GM12872 (cell line): ENCODE measurements around the gene RPS28.

Source experiments
- TF ChIP-seq, protein P1 (sequence below): IDR thresholded peaks from 3 replicates; pipeline ENCODE4 v1.5.1; 2011; ENCODE audit warnings: low read depth, mild to moderate bottlenecking, low read length, moderate library complexity; ENCODE audit not compliant: insufficient read depth

The RPS28 gene

DNA sequence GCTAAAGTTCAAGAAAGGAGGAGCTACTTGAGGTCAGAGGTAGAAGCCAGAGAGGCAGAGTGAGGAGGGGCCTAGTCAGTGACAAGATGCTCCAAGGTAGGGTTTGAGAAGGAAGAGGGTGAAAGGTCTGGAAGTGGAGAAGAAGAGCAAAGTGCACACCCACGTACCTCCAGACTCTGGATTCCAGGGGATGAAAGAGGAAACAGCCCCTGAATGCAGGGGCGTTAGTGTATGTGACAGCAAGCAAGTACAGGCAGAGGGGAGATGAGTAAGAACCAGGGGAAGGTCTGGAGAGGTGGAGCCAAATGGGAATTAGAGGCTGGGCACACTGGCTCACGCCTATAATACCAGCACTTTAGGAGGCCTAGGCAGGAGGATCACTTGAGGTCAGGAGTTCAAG lies 8.7 kb downstream of the RPS28 start:
- TF ChIP-seq, protein P1, sequence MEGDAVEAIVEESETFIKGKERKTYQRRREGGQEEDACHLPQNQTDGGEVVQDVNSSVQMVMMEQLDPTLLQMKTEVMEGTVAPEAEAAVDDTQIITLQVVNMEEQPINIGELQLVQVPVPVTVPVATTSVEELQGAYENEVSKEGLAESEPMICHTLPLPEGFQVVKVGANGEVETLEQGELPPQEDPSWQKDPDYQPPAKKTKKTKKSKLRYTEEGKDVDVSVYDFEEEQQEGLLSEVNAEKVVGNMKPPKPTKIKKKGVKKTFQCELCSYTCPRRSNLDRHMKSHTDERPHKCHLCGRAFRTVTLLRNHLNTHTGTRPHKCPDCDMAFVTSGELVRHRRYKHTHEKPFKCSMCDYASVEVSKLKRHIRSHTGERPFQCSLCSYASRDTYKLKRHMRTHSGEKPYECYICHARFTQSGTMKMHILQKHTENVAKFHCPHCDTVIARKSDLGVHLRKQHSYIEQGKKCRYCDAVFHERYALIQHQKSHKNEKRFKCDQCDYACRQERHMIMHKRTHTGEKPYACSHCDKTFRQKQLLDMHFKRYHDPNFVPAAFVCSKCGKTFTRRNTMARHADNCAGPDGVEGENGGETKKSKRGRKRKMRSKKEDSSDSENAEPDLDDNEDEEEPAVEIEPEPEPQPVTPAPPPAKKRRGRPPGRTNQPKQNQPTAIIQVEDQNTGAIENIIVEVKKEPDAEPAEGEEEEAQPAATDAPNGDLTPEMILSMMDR: no peak

DNA sequence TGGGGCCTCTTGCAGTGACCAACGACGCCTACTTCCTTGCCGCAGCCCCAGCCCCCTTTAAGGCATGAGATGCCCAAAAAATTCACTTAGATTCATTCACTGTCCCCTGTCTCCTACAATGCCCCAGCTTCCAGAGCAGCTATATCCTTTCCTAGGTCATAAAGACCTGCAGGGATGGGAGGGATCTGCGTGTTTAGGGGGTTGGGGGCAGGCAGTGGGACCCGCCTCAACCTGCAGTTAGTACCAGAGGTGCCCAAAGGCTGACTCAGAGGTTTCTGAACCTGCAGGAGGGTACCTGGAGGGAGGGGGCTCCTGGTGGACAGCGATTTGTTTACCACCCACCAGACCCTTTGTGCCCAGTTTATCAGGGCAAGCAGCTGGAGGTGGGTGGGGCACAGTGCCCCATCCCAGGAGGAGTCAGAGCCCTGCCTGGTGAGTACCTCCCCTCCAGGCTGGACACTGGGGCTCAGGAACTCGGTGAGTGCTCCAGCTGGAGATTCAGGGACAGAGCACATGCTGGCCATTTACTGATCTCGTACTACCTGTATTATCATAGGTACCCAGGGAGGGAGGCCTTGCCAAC lies 10.1 kb downstream of the RPS28 start:
- TF ChIP-seq, protein P1: no peak

DNA sequence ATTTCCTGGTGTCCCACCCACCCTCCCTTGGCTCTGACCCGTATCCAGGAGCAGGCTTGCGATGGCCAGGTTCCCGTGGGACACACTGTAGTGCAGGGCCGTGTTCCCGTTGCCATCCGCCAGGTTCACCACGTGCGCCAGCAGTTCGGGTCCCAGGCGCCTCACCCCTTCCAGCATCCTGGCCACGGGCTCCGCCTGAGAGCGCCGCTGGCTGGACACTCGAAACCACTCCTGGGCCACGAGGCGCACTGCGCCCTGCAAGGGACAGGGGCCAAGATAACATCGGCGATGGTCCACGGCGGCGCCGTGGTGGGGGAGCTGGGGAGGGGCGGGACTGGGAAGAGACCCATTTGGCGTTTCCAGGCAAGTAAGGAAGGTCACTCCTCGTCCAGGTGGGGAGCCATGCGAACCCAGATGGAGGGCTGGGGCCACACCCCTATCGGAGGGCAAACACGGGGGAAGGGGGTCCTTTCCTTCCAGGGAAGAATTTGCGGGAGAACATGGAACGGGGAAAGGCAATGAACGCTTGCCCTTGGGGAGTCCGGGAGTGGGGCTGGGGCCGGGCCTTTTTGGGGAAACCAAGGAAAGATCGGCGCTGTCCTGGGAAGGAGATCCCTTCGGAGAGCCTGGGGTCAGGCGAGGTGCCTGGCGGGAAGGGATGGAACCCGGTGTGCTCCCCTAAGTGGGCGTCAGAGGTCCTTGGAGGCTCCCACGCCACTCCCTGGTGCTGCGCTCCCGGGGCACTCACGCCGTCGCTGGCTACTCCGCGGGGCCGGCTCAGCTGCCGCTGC lies 11.9 kb downstream of the RPS28 start:
- TF ChIP-seq, protein P1: no peak

DNA sequence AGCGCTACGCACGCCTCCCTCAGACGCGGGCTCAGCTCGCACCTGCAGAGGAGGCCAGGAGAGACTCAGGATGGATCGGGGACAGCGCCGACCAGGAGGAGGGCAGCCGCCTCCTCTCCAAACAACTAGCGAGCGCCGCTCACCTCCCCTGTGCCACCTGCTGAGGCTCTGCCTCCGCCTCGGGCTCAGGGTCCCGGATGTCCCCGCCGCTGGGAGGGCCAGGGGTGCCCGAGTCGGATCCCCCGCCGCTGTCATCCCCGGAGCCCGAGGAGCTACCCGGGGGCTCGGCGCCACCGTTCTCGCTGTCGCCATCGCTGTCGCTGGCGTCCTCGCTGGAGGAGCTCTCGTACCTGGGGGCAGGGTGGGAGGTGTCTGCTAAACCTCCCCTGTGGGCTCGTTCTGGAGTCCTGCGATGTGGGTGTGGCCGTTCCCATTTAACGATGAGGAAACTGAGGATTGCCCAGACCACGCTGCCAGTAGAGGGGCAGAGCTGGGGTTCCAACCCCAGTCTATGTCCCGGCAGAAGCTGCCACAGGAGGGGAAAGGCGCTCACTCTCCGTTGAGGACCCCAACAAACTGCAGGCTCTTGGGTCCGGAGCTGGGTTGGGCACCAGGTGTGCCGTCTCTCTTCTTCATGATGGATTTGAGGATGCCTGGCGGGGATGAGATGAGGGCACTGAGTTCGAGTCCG lies 12.6 kb downstream of the RPS28 start:
- TF ChIP-seq, protein P1: no peak

DNA sequence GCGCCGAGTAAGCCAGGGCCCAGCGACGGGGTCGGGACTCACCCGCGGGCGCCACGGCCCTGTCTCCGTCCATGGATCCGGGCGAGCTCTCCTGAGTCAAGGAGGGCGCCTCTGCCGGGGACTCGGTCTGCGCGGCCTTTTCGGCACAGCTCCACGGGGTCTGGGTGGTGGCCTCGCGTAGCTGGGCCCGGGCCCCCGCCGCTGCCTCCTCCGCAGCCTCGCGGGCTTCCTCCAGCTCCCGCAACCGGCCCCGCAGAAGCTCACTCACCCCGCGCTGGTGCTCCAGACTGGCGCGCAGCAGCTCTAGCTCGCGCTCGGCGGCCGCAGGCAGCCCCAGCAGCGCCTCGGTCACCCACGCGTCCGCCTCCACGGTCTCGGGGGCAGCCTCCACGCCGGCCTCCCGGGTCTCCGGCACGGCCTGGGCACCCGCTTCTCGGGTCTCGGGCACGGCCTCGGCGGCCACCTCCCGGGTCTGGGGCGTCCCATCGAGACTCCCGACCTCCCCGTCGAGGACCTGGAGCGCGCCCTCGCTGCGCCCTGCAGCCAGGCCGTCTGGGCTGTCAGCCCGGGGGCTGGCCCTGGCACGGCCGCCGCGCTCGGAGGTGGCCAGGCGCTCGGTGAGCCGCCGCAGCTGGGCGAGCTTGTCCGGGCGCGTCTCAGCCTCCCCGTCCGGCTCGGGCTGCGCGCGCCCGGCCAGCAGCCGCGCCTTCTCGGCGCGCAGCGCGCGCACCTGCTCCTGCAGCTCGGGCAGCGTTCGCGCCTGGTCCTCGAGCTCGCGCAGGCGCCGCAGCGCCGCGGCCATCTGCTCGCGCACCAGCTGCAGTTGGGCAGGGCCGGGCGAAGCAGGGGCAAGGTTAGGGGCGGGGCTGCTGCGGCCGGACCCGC lies 13.4 kb downstream of the RPS28 start:
- TF ChIP-seq, protein P1: no peak

DNA sequence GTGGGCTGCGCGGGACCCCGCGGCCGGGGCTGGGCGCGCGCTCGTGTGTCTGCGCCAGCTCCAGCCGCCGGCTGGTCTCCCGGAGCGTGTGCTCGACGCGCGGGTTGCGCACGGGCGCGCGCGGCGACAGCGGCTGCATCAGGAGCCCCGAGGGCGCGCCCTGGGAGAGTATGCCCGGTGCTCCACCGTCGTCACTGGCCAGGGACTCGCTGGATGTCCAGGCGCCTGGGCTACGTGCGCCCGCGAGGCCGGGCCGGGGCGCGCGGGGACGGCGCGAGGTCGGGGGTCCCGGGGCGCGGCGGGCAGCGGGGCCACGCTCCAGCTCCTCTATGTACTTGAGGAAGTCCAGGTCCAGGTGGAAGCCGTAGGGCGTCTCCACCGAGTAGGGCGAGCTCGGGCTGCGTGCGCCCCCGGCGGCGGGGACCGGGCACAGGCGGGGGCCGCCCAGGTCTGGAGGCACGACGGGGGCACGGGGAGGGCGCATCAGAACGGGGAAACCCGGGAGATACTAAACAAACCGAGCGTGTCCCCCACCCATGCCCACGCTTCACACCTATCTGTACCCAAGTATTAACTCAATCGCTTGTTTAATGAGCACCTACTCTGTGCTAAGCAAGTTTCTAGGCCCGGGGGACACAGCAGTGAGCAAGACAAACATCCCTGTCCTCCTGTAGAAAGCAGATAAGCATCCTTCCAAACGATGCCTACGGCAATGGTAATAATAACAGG lies 14.2 kb downstream of the RPS28 start:
- TF ChIP-seq, protein P1: no peak
